GM19463 (cell line): ENCODE data around the gene GPATCH2.
"Not testable (repeated sequence)": the region's sequence is repeated elsewhere in the genome, so short reads cannot be mapped to it uniquely, and the experiment has no call there.

Experiments
- ATAC-seq: cut with Tn5 transposase; IDR thresholded peaks from one replicate; pipeline ENCODE4 v1.9.1; 2021; ENCODE audit warnings: mild to moderate bottlenecking, moderate library complexity; ENCODE audit not compliant: unreplicated experiment

The GPATCH2 gene

DNA sequence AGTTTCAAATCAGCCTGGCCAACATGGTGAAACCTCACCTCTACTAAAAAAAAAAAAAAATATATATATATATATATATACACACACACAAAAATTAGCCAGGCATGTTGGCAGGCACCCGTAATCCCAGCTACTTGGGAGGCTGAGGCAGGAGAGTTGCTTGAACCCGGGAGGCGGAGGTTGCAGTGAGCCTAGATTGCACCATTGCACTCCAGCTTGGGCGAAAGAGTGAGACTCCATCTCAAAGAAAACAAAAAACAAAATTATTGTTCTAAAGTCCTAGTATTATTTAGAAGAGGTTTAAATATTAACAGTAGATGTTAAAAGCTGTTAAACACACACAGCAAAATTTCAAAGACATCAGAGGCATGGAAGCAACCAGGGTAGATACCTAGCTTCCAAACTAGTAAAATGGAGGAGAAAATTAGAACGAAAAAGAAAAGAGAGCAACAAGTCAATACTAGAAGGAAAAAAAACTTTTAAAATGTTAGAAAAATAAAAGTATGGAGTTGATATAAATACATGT is 46.5 kb downstream of the GPATCH2 start:
- ATAC-seq, result not testable (repeated sequence)

DNA sequence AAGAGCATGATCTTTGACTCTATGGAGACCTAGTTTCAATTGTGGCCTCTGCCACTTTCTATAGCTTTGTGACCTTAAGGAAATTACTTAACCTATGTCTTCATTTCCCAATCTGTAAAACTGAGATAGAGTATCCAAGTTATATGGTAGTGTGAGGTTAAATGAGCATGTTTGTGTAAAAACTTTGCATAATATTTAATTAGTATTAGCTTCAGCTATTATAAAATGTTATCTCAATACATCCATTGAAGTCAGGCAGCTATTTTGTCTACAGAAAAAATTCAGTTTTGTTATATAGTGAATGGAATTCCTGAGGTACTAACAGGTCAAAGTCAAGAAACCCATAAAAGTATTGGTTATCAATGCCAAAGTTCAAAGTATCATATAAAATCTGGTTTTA is 53.6 kb downstream of the GPATCH2 start:
- ATAC-seq, result no peak

DNA sequence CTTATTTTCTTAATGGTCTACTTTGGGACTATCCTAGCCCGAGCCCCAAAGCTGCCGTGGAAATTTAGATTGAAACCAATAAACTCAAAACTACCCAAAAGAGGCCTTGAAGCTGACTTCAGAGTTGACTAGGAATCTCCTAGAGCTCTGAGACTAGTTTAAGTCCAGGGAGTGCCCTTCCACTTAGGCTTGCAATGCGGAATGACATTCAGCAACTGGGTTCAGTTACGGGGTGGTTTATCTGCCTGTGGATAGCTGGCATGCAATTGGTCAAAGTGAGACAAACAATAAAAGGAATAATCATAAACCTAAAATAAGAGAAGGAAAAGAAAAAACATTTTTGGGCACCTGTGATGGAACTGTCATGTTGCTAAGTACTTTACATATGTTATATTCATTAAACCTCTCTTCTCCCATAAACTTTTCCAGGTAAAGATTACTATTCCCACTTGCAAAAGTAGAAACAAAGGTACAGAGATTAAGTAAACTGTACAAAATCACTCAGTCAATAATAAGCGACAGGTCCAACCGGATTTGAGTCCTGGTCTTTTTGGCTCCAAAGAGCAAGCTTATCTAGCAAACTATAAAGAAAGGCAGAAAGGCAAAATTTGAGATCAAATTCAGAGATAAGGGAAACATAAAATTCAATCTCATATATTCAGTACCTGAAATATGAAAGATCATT is 56.5 kb downstream of the GPATCH2 start:
- ATAC-seq, result no peak

DNA sequence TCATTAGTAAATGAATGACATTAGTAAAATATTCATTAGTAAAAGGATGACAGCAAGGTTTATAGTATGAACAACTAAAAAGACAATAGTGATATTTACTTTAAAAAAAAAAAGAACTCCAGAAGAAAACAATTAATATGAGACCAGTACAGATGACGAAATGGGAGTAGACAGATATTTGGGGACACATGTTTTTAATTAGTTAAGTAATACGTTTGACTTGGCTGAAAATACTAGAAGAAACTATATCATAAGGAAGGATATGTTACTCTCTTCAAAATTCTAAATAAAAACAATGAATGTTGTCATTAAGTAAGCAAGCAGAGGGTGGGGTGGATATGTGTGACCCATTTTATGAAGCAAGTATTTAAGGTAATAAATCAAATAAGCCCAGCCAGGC is 61.9 kb downstream of the GPATCH2 start:
- no peak for ATAC-seq

DNA sequence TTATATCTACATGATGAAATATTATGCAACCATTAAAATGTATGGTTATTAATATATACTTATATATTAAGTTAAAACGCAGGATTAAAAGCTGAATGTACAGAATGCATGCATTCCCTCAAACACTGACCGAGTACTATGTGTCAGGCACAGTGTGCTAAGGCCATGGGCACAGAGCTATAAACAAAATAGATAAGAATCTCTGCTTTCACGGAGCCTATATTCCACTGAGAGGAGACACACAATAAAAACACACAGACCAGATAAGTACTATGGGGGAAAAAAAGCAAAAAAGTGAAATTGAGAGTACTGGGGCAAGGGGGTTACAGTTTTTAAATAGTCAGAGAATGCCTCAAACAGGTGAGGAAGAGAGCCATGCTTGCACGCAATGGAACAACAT is 62.7 kb downstream of the GPATCH2 start:
- no peak for ATAC-seq

DNA sequence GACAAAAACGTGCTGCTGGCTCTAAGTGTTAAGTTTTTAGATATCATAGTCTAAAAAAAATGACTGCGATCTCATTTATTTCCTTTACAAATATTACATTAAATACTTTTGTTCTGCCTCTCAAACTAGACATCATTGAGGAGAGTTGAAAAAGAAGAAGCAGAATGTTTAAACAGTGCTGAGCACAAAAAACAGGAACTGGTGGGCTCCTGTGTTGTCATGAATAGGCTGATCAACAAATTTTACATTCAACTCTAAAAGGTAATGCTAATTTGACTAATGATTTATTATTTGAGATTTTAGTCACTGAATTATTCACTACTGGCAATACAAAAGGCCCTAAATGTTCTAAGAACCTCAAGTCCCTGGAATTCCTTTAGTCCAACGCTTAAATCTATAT is 66.1 kb downstream of the GPATCH2 start:
- no peak for ATAC-seq

DNA sequence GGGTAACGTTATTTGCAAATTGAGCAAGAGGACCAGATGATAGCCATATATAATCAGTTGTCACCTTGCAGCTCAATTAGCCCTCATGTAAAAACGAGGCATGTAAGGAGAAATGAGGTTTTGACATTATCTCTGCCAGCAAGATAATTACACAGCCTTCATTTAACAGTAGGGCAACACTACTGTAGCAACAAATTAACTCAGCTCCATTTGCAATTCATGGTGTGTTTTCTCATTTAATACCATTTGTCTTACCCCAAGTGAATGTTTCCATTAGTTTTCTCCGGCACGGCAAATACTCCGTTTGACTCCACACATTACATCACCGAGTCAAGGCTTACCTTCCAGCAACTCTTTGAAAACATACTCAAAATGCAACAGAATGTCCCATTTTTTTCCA is 66.7 kb downstream of the GPATCH2 start:
- no peak for ATAC-seq

DNA sequence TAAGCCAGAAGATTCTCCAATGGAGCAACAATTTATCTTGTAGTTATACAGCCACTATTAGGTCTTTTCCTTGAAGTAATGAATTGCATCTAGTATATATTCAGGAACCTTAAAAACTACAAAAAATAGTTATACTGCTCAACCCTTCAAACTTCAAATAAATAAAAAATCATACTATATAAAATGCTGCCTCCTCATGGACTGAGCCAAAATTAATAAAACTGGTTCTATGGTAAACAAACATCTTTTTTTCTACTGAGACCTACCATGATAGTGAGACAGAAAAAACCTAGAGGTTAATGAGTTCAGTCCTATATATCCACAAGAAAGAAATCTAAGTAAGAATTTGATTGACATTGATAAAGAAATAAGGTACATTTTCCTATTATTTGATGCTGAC is 67.7 kb downstream of the GPATCH2 start:
- ATAC-seq, result no peak

DNA sequence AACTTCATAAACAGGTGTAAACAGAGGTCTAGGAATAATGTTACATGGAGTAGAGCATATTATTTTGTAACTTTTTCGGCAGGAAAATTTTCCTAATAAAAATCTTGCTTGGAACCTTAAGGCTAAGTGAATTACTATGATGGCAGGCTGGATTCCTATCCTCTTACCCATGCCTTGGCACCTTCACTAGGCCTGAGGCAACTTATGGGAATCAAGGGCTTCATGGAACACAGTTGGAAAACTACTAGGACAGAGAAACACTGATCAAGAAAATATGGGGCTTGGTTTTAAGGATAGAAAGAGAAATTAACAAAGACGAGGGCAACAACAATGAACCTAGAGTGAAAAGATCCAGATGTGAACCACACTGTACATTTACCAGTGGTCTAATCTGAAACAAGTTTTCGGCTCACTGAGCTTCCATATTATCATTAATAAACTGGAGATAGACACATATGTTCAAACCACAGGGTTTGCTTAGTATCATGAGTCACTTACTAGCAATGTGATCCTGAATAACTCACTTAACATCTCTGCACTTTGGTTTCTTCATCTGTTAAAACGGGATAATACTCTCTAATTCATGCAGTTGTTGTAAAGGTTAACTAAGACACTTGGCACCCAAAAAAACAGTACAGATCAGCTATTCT is 68.5 kb downstream of the GPATCH2 start:
- no peak for ATAC-seq

DNA sequence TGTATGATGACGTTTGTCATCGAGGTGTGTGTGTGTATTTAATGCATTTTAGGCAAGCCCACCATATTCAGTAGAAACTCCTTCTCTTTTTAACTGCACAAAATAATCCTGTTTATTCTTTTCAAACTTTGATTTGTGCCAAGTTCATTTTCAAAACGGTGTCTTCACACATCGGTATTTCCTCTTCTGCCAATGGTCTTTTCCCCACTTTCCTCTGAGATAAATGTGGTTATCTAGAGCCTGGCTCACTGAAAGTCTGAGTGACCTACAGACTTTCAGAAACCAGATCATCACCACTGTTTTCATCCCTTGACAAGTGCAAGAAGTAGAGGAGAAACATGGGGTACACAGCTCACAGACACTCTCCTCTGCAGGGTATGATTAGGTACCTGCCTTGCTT is 69.4 kb downstream of the GPATCH2 start:
- ATAC-seq, result no peak

DNA sequence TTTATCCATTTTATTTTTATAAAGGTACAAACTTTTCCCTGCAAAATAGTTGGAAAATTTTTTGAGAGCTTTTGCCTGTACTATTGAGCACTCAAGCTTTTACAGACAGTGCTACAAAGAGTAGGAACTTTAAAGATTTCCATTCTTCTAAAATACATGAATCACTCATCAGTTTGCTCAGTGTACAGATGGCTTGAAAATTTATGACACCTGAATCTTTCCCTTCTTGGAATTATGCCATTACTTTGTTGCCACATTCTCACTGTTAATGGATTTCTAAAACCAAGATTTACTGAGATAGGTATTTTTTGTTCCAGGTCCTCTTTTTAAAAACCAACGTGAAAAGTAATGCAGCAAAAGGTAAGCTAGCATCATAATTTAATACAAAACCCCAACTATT is 76.0 kb downstream of the GPATCH2 start:
- ATAC-seq, result no peak

DNA sequence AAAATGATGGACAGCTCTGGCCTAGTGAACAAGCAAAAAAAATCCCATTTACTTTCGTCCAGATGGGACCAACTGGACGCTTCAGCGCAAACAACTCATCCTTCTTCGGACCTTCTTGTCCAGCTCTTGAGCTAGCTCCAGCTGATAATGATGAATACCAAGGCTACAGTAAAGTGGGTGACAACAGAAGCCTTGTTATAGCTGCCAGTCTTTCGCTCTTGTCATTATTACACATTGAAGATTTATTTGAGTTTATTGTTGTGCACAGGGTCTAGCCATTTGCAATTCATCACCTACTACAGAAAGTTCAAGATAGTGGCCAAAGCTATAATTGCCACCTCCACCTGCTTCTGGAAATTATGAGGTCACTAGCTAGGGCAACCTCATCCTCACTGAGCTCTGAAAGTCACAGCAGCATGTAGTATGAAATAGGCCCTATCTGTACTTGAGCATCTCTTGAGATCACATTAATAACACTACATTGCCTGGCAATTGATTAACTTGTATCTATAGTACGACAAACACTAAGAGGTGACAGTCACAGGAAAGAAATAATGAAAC is 76.9 kb downstream of the GPATCH2 start:
- no peak for ATAC-seq

DNA sequence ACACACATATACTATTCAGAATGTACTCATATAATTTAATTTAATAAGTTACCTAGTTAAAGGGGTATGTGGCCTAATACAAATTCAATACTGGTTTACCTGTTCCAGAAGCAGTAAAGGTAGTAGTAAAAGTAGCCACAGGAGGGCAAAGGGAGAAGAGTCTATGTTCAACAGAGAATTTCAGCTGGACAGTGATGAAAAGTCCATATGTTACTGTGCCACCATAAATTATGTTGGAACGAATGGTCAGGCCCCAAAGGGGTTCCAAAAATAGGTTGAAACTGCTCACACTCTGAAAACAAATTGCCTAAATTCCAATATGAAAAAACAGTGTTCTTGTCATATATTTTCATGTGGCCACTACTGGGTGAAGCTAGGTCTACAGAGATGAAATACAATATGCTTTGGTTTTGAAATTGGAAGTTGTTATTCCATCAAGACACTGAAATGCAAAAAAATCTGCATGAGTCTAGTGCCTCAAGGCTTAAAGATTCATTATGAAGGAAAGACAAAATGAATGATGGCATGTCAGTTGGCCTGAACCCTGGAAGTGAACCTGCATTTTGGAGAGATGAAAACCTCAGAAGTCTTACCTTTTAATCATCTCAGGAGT is 78.4 kb downstream of the GPATCH2 start:
- no peak for ATAC-seq

DNA sequence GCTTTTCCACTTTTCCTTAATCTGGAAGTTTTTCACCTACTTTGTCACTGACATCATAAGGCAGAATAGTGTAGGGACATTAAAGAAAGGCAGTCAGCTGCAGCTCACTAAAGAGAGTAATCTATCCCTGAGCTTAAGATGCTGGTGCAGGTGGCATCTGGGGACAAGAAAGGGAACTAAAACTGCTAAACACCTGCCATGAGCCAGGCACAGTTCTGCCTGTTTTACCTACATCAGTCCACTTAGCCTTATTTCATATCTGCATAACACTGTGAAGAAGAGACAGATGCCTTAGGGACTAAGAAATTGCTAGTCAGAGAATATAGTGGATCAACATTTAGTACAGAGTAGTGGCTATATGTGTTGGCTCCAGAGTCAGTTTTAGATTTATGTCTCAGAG is 88.1 kb downstream of the GPATCH2 start:
- peak; percentile 98 for ATAC-seq

DNA sequence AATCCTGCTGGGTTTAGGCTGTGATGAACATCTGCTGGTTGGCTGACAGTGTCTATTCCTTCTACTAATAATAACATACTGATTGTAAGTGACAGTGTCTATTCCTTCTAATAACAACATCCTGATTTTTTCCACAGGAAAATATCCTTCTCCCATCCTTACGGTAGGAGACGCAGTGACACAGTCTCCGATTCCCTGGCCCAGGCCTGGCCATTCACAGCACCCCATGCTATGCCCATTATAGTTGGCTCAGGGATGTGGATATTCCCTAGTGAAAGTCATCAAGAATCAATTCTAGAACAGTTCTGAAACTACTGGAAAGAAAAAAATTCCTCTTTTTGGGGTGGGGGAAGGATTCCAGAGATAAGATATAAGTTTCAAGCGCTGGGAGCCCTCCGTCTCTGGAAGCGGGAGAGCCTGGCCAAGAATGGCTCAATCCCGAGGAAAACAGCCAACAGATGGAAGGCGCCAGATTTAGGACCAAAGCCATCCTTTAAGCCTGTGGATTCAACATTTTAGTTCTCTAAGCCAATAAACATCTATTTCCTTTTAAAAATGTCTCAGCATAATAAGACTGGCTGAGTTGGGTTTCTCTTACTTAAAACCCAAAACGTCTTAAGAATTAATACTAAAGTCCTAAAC is 88.6 kb downstream of the GPATCH2 start:
- ATAC-seq, result no peak

DNA sequence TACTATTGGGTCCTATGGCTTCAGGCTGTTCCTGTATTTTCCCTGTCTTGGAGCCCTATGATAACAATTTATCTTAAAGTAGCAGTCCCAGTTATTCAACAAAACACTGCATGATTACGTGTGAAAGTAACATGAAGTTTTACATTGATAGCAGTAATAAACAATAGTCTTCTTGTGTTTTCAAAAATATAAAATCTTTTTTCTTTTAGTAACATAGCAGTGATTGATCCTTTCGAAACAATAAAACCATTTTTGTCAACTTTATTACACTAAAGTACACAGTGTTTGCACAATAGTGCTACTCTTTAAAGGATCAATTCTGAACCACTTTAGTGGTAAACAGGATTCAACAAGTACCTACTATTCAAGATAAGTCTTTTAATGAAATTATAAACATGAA is 90.6 kb downstream of the GPATCH2 start:
- ATAC-seq, result no peak

DNA sequence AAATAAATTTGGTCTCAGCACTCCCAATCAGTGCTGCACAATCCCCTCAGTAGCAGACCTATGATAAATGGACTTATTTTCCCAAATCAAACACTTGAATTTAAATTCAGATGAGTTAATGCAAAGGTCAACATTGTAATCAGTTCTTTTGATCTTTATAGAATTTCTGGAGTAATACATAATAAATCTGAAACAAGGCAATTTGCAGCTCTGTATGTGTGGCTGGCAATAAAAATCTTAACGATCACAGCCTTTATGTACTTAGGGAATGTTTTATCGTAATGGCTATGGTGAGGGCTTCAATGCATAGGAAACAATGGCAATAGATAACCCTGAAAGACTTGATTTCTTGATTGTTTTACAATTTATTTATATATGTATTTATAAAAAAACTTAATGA is 91.4 kb downstream of the GPATCH2 start:
- ATAC-seq, result no peak

DNA sequence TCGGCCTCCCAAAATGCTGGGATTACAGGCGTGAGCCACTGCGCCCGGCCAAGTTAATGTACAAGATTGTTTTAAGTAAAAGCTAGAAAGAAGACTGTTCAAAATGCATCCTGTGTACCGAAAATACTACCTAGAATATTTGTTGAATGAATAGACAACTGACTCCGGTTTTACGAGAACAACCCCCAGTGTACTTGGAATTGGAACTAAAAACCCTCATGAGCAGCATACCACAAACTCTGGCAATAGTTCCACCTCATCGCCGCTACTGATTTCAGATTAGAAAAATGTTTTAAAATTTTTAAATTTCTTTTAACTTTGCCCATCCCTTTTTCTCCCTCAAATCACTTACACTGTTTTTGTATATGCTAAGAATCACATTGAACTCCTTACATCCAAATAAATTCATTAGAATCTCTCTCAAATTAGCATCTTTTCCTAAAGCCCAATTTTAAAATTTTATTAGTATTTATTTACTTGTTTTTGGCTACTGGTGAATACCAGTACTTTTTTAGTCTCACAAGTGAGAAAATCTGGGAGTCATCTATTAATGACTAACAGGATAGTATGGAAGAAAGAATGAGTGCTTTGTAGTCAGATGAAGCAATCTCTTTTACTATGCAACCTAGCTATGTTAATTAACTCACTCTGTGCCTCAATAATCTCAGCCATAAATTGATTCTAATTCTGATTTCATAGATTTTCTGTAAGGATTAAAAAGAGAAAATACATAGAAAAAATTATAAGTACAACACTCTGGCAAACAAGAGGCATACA is 95.1 kb downstream of the GPATCH2 start:
- no peak for ATAC-seq

DNA sequence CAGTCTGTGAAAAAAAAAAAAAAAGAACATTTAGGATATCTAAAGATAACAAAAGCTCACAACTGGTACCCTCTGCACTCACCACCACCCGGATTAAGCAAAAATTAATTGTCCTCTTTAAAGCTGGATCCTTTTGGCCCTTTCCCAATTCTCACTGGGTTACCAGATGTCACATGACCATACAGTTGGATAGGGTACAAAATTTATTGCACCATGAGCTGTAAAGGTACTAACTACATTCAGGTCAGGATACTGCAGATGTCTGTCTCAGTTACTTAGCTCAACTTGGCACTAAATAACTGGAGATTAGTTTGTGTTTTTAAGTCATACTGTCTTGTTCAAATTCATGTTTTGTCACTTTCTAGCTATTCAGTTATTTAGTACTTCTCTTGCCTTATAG is 96.3 kb downstream of the GPATCH2 start:
- ATAC-seq, result no peak

DNA sequence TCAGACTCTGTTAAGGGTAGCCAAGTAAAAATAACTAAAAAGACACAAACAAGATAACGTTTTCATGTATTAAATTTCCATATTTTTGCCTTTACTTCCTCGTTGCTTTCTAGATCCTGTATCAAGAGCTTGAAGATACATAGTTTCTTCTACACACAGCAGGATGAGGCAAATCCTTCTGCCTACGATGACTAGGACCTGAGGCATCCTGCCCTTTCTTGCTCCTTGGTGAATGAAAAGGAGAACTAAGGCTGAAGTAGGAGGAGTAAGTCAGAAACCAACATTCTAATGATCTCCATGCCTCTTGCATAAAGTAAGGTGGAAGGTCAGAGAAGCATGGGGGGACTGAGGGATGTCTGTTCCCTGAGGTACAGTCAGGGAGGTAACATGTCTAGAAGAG is 102.6 kb downstream of the GPATCH2 start:
- ATAC-seq, result no peak

DNA sequence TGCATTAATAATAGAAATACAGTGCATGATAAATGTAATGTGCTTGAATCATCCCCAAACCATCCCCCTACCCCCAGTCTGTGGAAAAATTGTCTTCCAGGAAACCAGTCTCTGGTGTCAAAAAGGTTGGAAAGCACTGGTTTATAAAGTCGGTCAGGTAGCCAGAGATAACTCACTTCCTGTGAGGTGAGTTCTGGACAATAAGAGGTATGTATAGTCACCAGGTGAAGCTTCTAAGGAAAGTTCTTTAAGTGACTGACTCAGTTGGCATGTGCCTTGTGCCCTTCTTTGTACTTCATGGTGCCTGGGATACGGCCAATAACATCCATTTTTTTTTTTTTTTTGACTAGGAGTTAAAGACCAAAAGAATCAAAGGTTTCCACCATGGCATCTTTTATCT is 103.7 kb downstream of the GPATCH2 start:
- no peak for ATAC-seq
